ENCODE measurements around the gene BHLHA9. TPM values are rescaled to one million over a fixed set of nuclear protein-coding genes. Genes with fewer than 3 reads are reported as not detected.
A peak's percentile ranks its signal among the peaks of the same experiment; 100 is the strongest.

The BHLHA9 gene
- total RNA-seq, 1 donor from 2014 or later: not detected

GRCh38 chr17:1255041-1255440 is 15.2 kb upstream of the BHLHA9 start:
- DNase-seq (ENCODE audit: low spot score): no peak

DNA sequence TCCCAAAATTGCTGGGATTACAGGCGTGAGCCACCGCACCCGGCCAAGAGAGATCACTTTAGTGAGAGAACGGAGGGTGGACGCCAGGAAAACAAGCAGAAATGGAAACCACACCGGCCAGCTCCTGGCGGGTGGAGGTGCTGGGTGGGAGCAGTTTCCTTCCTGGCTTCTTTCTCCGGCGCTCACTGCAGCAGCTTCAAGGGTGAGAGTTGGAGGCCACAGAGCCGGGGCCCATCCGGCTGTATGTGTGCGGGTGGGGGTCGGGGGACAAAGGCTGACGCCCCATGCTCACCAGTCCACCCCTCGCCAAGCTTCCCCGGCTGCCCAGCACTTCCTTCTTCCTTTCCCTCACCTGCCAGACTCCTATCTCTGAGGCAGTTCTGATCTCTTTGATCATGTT is 13.5 kb upstream of the BHLHA9 start:
- no peak for DNase-seq (ENCODE audit: low spot score)

GRCh38 chr17:1260086-1260769 is 10.0 kb upstream of the BHLHA9 start:
- DNase-seq (ENCODE audit: low spot score): no peak

DNA sequence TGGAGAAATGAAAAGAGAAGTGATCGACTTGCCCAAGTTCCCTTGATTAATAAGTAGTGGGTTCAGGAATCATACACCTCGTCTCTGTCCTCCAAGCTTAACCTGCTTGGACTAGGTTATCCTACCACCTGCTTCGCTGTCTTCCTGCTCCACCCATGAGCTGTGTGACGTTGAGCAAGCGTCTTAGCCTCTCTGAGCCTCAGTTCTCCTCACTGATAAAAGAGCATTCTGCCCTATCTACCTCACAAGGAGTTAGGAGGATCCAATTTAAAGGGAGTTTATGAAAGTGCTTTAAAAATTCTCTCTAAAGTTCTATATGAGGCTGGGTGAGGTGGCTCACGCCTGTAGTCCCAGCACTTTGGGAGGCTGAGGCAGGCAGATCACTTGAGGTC is 9.5 kb upstream of the BHLHA9 start:
- no peak for DNase-seq (ENCODE audit: low spot score)

GRCh38 chr17:1264196-1264595 is 6.0 kb upstream of the BHLHA9 start:
- no peak for DNase-seq (ENCODE audit: low spot score)

- no peak for DNase-seq (ENCODE audit: low spot score)
These were observed 2.7 kb upstream of the BHLHA9 start for GRCh38 chr17:1267471-1267943.

- no peak for DNase-seq (ENCODE audit: low spot score)
These were observed 783 bp downstream of the BHLHA9 start for GRCh38 chr17:1271030-1271423.

DNA sequence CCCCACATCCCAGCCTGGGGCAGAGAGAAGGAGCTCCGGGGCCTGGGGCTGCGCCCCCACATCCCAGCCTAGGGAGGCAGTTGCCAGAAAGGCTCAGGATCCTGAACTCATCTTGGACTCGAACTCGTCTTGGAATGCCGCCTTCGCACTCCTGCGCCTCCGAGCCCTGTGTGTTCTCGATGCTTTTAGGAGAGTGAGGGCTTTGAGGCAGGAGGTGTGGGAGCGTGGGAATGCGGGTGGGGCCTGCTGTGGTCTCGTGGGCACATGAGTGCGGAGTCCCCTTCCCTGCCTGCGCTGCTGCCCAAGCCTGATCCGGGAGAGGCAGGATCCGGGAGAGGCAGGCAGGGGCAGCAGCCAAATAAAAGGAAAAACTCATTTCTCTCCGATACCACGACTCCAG is 1.2 kb downstream of the BHLHA9 start:
- DNase-seq (ENCODE audit: low spot score): no peak

- no peak for DNase-seq (ENCODE audit: low spot score)
These were observed 2.5 kb downstream of the BHLHA9 start for GRCh38 chr17:1272701-1273100.

GRCh38 chr17:1273492-1274244 is 3.4 kb downstream of the BHLHA9 start:
- no peak for DNase-seq (ENCODE audit: low spot score)

DNA sequence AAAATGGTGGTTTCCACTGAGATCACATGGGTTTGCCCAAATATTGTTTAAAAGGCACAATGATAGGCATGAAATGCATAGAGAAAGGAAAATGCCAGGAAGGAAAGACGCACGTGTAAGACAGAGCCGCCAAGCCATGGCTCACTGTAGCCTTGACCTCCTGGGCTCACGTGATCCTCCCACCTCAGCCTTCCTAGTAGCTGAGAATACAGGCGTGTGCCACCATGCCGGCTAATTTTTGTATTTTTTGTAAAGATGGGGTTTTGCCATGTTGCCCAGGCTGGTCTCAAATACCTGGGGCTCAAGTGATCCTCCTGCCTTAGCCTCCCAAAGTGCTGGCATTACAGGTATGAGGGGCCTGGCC is 4.0 kb downstream of the BHLHA9 start:
- DNase-seq (ENCODE audit: low spot score): no peak

GRCh38 chr17:1275205-1275961 is 5.1 kb downstream of the BHLHA9 start:
- no peak for DNase-seq (ENCODE audit: low spot score)

DNA sequence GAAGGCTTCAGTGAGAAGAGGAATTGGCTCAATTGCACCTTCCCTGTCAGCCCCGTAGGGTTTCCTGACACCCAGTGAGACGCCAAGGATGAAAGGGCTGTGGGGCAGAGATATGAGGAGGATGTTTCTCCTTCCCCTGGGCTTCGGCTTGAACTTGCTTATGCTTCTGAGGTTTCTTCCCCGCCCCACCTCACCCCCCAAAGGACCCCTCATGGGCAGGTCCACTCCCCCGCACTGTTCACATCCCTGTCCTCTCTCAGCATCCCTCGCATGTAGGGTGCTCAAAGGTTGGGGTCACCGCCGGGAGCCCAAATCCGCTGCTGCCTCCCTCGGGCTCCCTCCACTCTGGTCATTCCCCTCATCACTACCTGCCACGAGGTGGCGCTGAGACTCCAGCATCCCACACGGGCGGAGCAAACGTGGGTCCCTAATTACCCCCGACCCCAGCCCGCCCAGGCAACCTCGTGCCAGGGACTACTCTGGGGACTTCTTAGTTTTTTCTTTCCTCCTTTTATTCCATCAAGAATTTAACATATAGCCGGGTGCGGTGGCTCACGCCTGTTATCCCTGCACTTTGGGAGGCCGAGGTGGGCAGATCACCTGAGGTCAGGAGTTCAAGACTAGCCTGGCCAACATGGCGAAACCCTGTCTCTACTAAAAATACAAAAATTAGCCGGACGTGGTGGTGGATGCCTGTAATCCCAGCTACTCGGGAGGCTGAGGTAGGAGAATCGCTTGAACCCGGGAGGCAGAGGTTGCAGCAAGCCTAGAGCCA is 5.9 kb downstream of the BHLHA9 start:
- DNase-seq (ENCODE audit: low spot score): peak; percentile 62

GRCh38 chr17:1280652-1281051 is 10.4 kb downstream of the BHLHA9 start:
- DNase-seq (ENCODE audit: low spot score): no peak

DNA sequence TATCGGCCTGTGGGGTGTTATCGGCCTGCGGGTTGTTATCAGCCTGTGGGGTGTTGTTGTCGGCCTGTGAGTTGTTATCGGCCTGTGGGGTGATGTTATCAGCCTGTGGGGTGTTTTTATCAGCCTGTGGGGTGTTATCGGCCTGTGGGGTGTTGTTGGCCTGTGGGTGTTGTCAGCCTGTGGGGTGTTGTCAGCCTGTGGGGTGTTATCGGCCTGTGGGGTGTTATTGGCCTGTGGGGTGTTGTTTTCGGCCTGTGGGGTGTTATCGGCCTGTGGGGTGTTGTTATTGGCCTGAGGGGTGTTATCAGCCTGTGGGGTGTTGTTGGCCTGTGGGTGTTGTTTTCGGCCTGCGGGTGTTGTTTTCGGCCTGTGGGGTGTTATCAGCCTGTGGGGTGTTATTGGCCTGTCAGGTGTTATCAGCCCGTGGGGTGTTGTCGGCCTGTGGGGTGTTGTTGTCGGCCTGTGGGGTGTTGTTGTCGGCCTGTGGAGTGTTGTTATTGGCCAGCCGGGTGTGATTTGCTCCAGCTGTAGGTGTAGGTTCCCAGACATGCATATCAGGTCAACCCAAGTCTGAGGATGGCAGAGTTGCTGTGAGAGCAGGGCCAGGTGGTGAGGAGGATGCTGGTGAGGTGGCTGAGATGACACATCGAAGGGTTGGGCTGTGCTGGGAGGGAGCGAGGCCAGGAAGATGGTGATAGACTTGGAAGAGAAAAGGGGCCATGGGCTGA is 16.3 kb downstream of the BHLHA9 start:
- no peak for DNase-seq (ENCODE audit: low spot score)

GRCh38 chr17:1289695-1290094 is 19.5 kb downstream of the BHLHA9 start:
- no peak for DNase-seq (ENCODE audit: low spot score)

DNA sequence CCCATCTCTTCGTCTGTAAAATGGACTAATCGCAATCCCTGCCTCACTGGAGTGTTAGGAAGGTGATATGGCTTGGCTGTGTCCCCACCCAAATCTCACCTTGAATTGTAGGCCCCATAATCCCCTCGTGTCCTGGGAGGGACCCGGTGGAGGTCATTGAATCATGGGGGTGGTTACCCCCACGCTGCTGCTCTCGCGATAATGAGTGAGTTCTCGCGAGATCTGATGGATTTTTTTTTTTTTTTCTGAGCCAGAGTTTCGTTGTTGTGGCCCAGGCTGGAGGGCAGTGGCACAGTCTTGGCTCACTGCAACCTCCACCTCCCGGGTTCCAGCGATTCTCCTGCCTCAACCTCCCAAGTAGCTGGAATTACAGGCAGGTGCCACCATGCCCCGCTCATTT is 20.4 kb downstream of the BHLHA9 start:
- no peak for DNase-seq (ENCODE audit: low spot score)

GRCh38 chr17:1294157-1294717 is 24.0 kb downstream of the BHLHA9 start:
- DNase-seq (ENCODE audit: low spot score): peak; percentile 58

- peak; percentile 14 for DNase-seq (ENCODE audit: low spot score)
These were observed 28.4 kb downstream of the BHLHA9 start for GRCh38 chr17:1298606-1299005.

DNA sequence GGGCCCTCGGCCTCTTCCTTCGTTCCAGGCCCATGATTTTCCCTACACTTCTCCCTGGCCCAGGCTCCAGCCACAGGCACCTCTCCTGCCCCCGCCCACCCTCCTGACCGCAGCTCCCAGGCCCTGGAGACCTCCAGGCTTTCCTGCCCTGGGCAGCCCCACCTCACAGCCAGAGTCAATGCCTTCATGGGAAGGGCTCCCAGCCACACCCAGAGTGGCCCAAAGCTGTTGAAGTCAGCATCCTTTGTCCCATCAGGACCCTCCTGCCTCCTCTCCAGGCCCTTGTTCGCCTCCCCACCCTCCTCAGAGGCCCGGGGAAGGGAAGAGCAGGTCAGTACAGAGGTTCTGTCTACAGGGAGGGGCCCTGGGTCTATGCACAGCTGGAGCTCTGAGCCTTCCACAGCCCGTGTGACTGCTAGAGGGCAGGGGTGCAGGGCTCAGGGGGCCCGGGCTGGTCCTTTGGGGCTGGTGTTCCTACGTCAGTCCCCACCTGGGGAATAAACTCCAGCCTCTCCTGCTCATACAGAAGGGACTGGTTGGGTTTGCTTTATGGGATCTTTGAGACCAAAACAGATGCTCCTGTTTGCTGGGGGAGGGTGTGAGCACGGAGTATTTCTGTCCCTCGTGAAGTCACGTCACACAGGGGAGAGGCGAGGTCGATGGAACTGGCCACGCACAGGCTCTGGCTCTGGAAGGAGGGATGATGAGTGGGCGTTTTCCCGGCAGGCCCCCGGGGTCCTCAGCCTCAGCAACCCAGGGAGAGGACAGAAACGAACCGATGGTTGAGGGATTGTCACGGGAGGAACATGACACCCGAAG is 29.5 kb downstream of the BHLHA9 start:
- no peak for DNase-seq (ENCODE audit: low spot score)

All from mucosa of gallbladder (tissue), 1 donor.